Measurements from ENCODE around the gene EIF3B.

EIF3B gene

GRCh38 chr7:2409745-2410414 is 55.3 kb downstream of the EIF3B start:
- H3K79me2 ChIP-seq (ENCODE audit: low read length): peaks cover 79% of the 10 kb centered on the region
- DNase-seq: no peak
- H3K9me2 ChIP-seq (replicated peaks; ENCODE audit: insufficient read depth, low read length): no peaks in the 10 kb centered on the region
- H3K9ac ChIP-seq (ENCODE audit: low read length): no peak overlapping the region
- no peaks in the 10 kb centered on the region for H3K9me3 ChIP-seq (replicated peaks; ENCODE audit: insufficient read depth, low read length)
- TF ChIP-seq CTCF (IDR thresholded peaks at IDR 0.05; ENCODE audit: low read length) (no peak), EZH2phosphoT487 (IDR thresholded peaks at IDR 0.05; ENCODE audit: low read length) (no peak), EZH2 (optimal IDR thresholded peaks at IDR 0.05; ENCODE audit: low read depth, low read length) (no peak)
- H3K27me3 ChIP-seq (replicated peaks; ENCODE audit: insufficient read depth, low read length): no peaks in the 10 kb centered on the region
- H3K4me3 ChIP-seq (ENCODE audit: low read length): no peak overlapping the region
- peaks cover 23% of the 10 kb centered on the region for H3F3A ChIP-seq (ENCODE audit: insufficient read depth, low read length)
- H2AFZ ChIP-seq (ENCODE audit: low read length): no peak overlapping the region
- H3K4me2 ChIP-seq (ENCODE audit: low read depth, low read length): no peak overlapping the region
- peaks cover 37% of the 10 kb centered on the region for H3K4me1 ChIP-seq (ENCODE audit: low read length)
- H4K20me1 ChIP-seq (ENCODE audit: insufficient read depth, low read length): peaks cover 11% of the 10 kb centered on the region
- no peaks in the 10 kb centered on the region for H3K36me3 ChIP-seq (replicated peaks; ENCODE audit: insufficient read depth, low read length)
- no peak overlapping the region for H3K27ac ChIP-seq (ENCODE audit: low read length)

- H3K27ac ChIP-seq (ENCODE audit: low read length): no peak overlapping the region
- peaks cover 89% of the 10 kb centered on the region for H3K79me2 ChIP-seq (ENCODE audit: low read length)
- H2AFZ ChIP-seq (ENCODE audit: low read length): no peak overlapping the region
- no peak for TF ChIP-seq EZH2phosphoT487 (IDR thresholded peaks at IDR 0.05; ENCODE audit: low read length)
- no peak overlapping the region for H3K4me3 ChIP-seq (ENCODE audit: low read length)
- H3K4me2 ChIP-seq (ENCODE audit: low read depth, low read length): no peak overlapping the region
- H3K9ac ChIP-seq (ENCODE audit: low read length): no peak overlapping the region
- H3K9me2 ChIP-seq (replicated peaks; ENCODE audit: insufficient read depth, low read length): no peaks in the 10 kb centered on the region
- DNase-seq: no peak
- peaks cover 31% of the 10 kb centered on the region for H3K4me1 ChIP-seq (ENCODE audit: low read length)
- no peaks in the 10 kb centered on the region for H3K27me3 ChIP-seq (replicated peaks; ENCODE audit: insufficient read depth, low read length)
- H4K20me1 ChIP-seq (ENCODE audit: insufficient read depth, low read length): peaks cover 11% of the 10 kb centered on the region
- H3K36me3 ChIP-seq (replicated peaks; ENCODE audit: insufficient read depth, low read length): no peaks in the 10 kb centered on the region
- H3F3A ChIP-seq (ENCODE audit: insufficient read depth, low read length): peaks cover 11% of the 10 kb centered on the region
- H3K9me3 ChIP-seq (replicated peaks; ENCODE audit: insufficient read depth, low read length): no peaks in the 10 kb centered on the region
Observed at GRCh38 chr7:2411049-2411448, 56.4 kb downstream of the EIF3B start.

- no peak overlapping the region for H3K4me2 ChIP-seq (ENCODE audit: low read depth, low read length)
- H3K9ac ChIP-seq (ENCODE audit: low read length): no peak overlapping the region
- no peak overlapping the region for H2AFZ ChIP-seq (ENCODE audit: low read length)
- H3K4me3 ChIP-seq (ENCODE audit: low read length): no peak overlapping the region
- peaks cover 27% of the 10 kb centered on the region for H3K4me1 ChIP-seq (ENCODE audit: low read length)
- no peaks in the 10 kb centered on the region for H3K36me3 ChIP-seq (replicated peaks; ENCODE audit: insufficient read depth, low read length)
- no peak for DNase-seq
- H3F3A ChIP-seq (ENCODE audit: insufficient read depth, low read length): peaks cover 5% of the 10 kb centered on the region
- no peak overlapping the region for H3K27ac ChIP-seq (ENCODE audit: low read length)
- H3K9me3 ChIP-seq (replicated peaks; ENCODE audit: insufficient read depth, low read length): no peaks in the 10 kb centered on the region
- no peaks in the 10 kb centered on the region for H3K27me3 ChIP-seq (replicated peaks; ENCODE audit: insufficient read depth, low read length)
- H3K9me2 ChIP-seq (replicated peaks; ENCODE audit: insufficient read depth, low read length): no peaks in the 10 kb centered on the region
- TF ChIP-seq EZH2phosphoT487 (IDR thresholded peaks at IDR 0.05; ENCODE audit: low read length) (no peak), EZH2 (optimal IDR thresholded peaks at IDR 0.05; ENCODE audit: low read depth, low read length) (no peak), CTCF (IDR thresholded peaks at IDR 0.05; ENCODE audit: low read length) (no peak)
- H4K20me1 ChIP-seq (ENCODE audit: insufficient read depth, low read length): peaks cover 11% of the 10 kb centered on the region
- H3K79me2 ChIP-seq (ENCODE audit: low read length): peaks cover 99% of the 10 kb centered on the region
Observed at GRCh38 chr7:2411815-2412586, 57.4 kb downstream of the EIF3B start.

Measured in MM.1S (cell line).